H1 (cell line): Measurements from ENCODE around the gene LDLRAD3. TPM values are rescaled to one million over a fixed set of nuclear protein-coding genes. Genes with fewer than 3 reads are reported as not detected.

Experiments used
- ATF3 ChIP-seq: IDR thresholded peaks from 2 replicates; pipeline ENCODE4 v1.6.1; 2011; ENCODE audit warnings: low read depth, mild to moderate bottlenecking, low read length; ENCODE audit not compliant: insufficient read depth
- BRCA1 ChIP-seq: IDR thresholded peaks from 2 replicates; pipeline ENCODE4 v1.6.1; 2012; ENCODE audit warnings: low read depth, low read length, improper control_type of control experiment
- EP300 ChIP-seq, 2 experiments: IDR thresholded peaks; 1 replicate in 1 of 2; 2 replicates in 1 of 2; pipeline ENCODE4 v1.6.1; 2011 to 2012; ENCODE audit warnings: low read depth in 2 of 2, low read length in 2 of 2, mild to moderate bottlenecking in 2 of 2, borderline replicate concordance in 1 of 2, inconsistent platforms in 1 of 2, moderate library complexity in 1 of 2
- RNF2 ChIP-seq: fragments of 200-900, 300-1000 bp; sonication (generic); IDR thresholded peaks from 2 replicates; pipeline ENCODE4 v1.7.1; 2016; ENCODE audit warnings: borderline replicate concordance, low read depth, mild to moderate bottlenecking, antibody characterized with exemption, low read length; ENCODE audit not compliant: poor library complexity, severe bottlenecking; ENCODE audit errors: missing control alignments
- RXRA ChIP-seq: IDR thresholded peaks from 2 replicates; pipeline ENCODE4 v1.6.1; 2011; ENCODE audit warnings: low read depth, mild to moderate bottlenecking, low read length, moderate library complexity; ENCODE audit not compliant: insufficient read depth
- SIX5 ChIP-seq: IDR thresholded peaks from 2 replicates; pipeline ENCODE4 v1.6.1; 2011; ENCODE audit warnings: mild to moderate bottlenecking, low read depth, low read length
- SP1 ChIP-seq: IDR thresholded peaks from 2 replicates; pipeline ENCODE4 v1.6.1; 2011; ENCODE audit warnings: low read depth, low read length
- SRF ChIP-seq: IDR thresholded peaks from 2 replicates; pipeline ENCODE4 v1.6.1; 2011; ENCODE audit warnings: mild to moderate bottlenecking, low read depth, low read length, moderate library complexity
- polyA plus RNA-seq, 7 experiments: library from polyadenylated mRNA; depleted of rRNA in 3 of 7; stranded (reverse) in 5 of 7; unstranded in 2 of 7; fragments of >200 nt in 5 of 7; fragments of 200-250 nt in 2 of 7; gene quantifications; 1 replicate in 5 of 7; 2 replicates in 1 of 7; 4 replicates in 1 of 7; pipeline versions ENCODE4 v1.2.1 to v1.2.3, GENCODE V29; 2011 to 2013; ENCODE audit warnings: missing spikeins in 2 of 7, mixed read lengths in 2 of 7
- total RNA-seq: library from RNA; stranded (reverse); fragmentation: NEBNext Ultra II Directional; extraction: Animal tissue kit (Norgen Biotek cat#: 25700); gene quantifications from 2 replicates; pipeline ENCODE4 v1.2.1, GENCODE V29; 2021
- TF ChIP-seq, protein P1 (sequence below): fragments of 300-600 bp; sonication (generic); IDR thresholded peaks from 2 replicates; pipeline ENCODE4 v1.7.1; 2012; ENCODE audit warnings: low read length, moderate library complexity, mild to moderate bottlenecking, inconsistent platforms; ENCODE audit not compliant: insufficient replicate concordance

The LDLRAD3 gene
- total and polyA plus RNA-seq, 2 of the 8 experiments (the other 6 are each of a cell fraction or from before 2014, with no cell fraction given): 18.6 to 22.8 TPM

DNA sequence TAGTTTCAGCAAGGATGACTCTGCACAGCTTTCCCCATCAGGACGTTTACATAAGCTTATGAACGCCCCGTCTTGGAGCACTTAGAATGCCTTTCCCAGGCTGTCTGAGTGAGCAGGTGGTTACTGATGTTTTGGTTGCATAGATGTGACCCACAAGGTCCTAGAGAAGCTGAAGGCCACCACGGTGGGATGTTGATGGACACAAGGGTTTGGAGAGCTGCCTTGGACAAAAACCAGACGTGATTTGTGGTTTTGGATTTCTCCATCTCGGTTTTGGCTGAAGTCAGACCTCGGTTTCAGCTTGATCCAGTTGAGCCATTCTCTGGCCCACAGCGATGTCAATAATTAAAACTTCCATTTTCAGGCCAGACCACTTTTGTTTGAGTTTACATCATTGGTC, 151.9 kb downstream of the LDLRAD3 start (continued):
- TF ChIP-seq, protein P1, sequence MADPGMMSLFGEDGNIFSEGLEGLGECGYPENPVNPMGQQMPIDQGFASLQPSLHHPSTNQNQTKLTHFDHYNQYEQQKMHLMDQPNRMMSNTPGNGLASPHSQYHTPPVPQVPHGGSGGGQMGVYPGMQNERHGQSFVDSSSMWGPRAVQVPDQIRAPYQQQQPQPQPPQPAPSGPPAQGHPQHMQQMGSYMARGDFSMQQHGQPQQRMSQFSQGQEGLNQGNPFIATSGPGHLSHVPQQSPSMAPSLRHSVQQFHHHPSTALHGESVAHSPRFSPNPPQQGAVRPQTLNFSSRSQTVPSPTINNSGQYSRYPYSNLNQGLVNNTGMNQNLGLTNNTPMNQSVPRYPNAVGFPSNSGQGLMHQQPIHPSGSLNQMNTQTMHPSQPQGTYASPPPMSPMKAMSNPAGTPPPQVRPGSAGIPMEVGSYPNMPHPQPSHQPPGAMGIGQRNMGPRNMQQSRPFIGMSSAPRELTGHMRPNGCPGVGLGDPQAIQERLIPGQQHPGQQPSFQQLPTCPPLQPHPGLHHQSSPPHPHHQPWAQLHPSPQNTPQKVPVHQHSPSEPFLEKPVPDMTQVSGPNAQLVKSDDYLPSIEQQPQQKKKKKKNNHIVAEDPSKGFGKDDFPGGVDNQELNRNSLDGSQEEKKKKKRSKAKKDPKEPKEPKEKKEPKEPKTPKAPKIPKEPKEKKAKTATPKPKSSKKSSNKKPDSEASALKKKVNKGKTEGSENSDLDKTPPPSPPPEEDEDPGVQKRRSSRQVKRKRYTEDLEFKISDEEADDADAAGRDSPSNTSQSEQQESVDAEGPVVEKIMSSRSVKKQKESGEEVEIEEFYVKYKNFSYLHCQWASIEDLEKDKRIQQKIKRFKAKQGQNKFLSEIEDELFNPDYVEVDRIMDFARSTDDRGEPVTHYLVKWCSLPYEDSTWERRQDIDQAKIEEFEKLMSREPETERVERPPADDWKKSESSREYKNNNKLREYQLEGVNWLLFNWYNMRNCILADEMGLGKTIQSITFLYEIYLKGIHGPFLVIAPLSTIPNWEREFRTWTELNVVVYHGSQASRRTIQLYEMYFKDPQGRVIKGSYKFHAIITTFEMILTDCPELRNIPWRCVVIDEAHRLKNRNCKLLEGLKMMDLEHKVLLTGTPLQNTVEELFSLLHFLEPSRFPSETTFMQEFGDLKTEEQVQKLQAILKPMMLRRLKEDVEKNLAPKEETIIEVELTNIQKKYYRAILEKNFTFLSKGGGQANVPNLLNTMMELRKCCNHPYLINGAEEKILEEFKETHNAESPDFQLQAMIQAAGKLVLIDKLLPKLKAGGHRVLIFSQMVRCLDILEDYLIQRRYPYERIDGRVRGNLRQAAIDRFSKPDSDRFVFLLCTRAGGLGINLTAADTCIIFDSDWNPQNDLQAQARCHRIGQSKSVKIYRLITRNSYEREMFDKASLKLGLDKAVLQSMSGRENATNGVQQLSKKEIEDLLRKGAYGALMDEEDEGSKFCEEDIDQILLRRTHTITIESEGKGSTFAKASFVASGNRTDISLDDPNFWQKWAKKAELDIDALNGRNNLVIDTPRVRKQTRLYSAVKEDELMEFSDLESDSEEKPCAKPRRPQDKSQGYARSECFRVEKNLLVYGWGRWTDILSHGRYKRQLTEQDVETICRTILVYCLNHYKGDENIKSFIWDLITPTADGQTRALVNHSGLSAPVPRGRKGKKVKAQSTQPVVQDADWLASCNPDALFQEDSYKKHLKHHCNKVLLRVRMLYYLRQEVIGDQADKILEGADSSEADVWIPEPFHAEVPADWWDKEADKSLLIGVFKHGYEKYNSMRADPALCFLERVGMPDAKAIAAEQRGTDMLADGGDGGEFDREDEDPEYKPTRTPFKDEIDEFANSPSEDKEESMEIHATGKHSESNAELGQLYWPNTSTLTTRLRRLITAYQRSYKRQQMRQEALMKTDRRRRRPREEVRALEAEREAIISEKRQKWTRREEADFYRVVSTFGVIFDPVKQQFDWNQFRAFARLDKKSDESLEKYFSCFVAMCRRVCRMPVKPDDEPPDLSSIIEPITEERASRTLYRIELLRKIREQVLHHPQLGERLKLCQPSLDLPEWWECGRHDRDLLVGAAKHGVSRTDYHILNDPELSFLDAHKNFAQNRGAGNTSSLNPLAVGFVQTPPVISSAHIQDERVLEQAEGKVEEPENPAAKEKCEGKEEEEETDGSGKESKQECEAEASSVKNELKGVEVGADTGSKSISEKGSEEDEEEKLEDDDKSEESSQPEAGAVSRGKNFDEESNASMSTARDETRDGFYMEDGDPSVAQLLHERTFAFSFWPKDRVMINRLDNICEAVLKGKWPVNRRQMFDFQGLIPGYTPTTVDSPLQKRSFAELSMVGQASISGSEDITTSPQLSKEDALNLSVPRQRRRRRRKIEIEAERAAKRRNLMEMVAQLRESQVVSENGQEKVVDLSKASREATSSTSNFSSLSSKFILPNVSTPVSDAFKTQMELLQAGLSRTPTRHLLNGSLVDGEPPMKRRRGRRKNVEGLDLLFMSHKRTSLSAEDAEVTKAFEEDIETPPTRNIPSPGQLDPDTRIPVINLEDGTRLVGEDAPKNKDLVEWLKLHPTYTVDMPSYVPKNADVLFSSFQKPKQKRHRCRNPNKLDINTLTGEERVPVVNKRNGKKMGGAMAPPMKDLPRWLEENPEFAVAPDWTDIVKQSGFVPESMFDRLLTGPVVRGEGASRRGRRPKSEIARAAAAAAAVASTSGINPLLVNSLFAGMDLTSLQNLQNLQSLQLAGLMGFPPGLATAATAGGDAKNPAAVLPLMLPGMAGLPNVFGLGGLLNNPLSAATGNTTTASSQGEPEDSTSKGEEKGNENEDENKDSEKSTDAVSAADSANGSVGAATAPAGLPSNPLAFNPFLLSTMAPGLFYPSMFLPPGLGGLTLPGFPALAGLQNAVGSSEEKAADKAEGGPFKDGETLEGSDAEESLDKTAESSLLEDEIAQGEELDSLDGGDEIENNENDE: no peak
- TF ChIP-seq SIX5 (no peak), BRCA1 (no peak), SP1 (no peak), ATF3 (no peak), RNF2 (no peak), EP300 (IDR thresholded peaks at IDR 0.05; ENCODE audit: borderline replicate concordance in 1 of 2, low read depth in 2 of 2, low read length in 2 of 2) (no peak), RXRA (no peak), SRF (no peak)
